Ovary (tissue), 3 donors: Measurements from ENCODE around the gene BTRC.

Source experiments
- CTCF ChIP-seq, 3 donors: fragments of 450-650 bp in 2 of 3; fragments of 200-600 bp in 1 of 3; IDR thresholded peaks; one replicate each; pipeline versions ENCODE4 v1.5.1 to v1.8.0; 2016 to 2022; ENCODE audit warnings: antibody characterized with exemption in 3 of 3, mild to moderate bottlenecking in 1 of 3
- EP300 ChIP-seq: sonication (generic); formaldehyde crosslinking; IDR thresholded peaks from one replicate; pipeline ENCODE4 v1.6.1; 2017; ENCODE audit warnings: antibody characterized with exemption
- POLR2A ChIP-seq: fragments of 450-650 bp; IDR thresholded peaks from one replicate; pipeline ENCODE4 v1.6.1; 2017; ENCODE audit warnings: antibody characterized with exemption, mild to moderate bottlenecking, moderate library complexity
- donor health status: DM: no; HTN: no; CAD: no.

- TF ChIP-seq POLR2A (no peak), CTCF (IDR thresholded peaks at IDR 0.05) (no peak), EP300 (no peak)
Measured at GRCh38 chr10:101319241-101319915, 34.6 kb upstream of the BTRC start.
